IMR-90 (cell line): ENCODE data around the gene SLX4IP. TPM values are rescaled to one million over a fixed set of nuclear protein-coding genes. Genes with fewer than 3 reads are reported as not detected.

Experiments
- ATAC-seq: fragments of 200-7000 bp; cut with Tn5 transposase; 2 replicates; pipeline ENCODE4 v1.9.1; 2020; ENCODE audit warnings: low read depth, mild to moderate bottlenecking, moderate library complexity
- BruUV-seq: library from RNA; stranded (reverse); fragments of 400-500 nt; replicated peaks from 2 replicates; lab custom pipeline; 2021; lab: Mats Ljungman, UMichigan
- CTCF ChIA-PET: fragments of 300-600 bp; formaldehyde crosslinking; extraction: SDS; loops from one replicate; lab custom pipeline; 2021; ENCODE audit warnings: antibody characterized with exemption; lab: Yijun Ruan, JAX
- POLR2A ChIA-PET: fragments of 300-600 bp; sonication (Branson Sonifier 250); formaldehyde crosslinking; loops from one replicate; lab custom pipeline; 2022; ENCODE audit warnings: antibody characterized with exemption; ENCODE audit not compliant: unreplicated experiment; lab: Charles Lee
- DNase-seq: peaks from one replicate; pipeline ENCODE4 v3.0.0; 2013
- H2AFZ ChIP-seq: replicated peaks from 2 replicates; pipeline ENCODE3; 2013; ENCODE audit warnings: low read length, mild to moderate bottlenecking; ENCODE audit not compliant: poor library complexity
- H2AK5ac ChIP-seq: 2 replicates; pipeline ENCODE4 v1.6.1; 2013; ENCODE audit warnings: low read depth, low read length, inconsistent platforms
- H2AK9ac ChIP-seq: replicated peaks from 2 replicates; pipeline ENCODE3; 2013; ENCODE audit warnings: mild to moderate bottlenecking, low read depth, low read length, moderate library complexity; ENCODE audit not compliant: poor library complexity
- H2BK120ac ChIP-seq: 2 replicates; pipeline ENCODE4 v1.6.1; 2013; ENCODE audit warnings: low read depth, low read length, inconsistent platforms
- H2BK15ac ChIP-seq: 3 replicates; pipeline ENCODE4 v1.6.1; 2013; ENCODE audit warnings: low read depth, low read length, inconsistent platforms
- H2BK20ac ChIP-seq: 2 replicates; pipeline ENCODE4 v1.6.1; 2013; ENCODE audit warnings: low read depth, mild to moderate bottlenecking, inconsistent platforms, low read length, moderate library complexity
- H2BK5ac ChIP-seq: 2 replicates; pipeline ENCODE4 v1.6.1; 2013; ENCODE audit warnings: mild to moderate bottlenecking, low read depth, low read length, inconsistent platforms; ENCODE audit not compliant: poor library complexity, severe bottlenecking
- H3K14ac ChIP-seq: replicated peaks from 2 replicates; pipeline ENCODE4 v1.6.1; 2013; ENCODE audit warnings: low read depth, low read length, inconsistent platforms
- H3K18ac ChIP-seq: 2 replicates; pipeline ENCODE4 v1.6.1; 2013; ENCODE audit warnings: low read depth, low read length, control low read depth
- H3K23ac ChIP-seq: 2 replicates; pipeline ENCODE4 v1.6.1; 2013; ENCODE audit warnings: low read depth, low read length, inconsistent platforms
- H3K27ac ChIP-seq: 2 replicates; pipeline ENCODE4 v1.5.1; 2013; ENCODE audit warnings: mild to moderate bottlenecking, control low read depth, low read length; ENCODE audit not compliant: insufficient read depth
- H3K27me3 ChIP-seq: 2 replicates; pipeline ENCODE4 v1.6.1; 2013; ENCODE audit warnings: low read length; ENCODE audit not compliant: control insufficient read depth, insufficient read depth
- H3K36me3 ChIP-seq: 2 replicates; pipeline ENCODE4 v1.6.1; 2013; ENCODE audit warnings: low read length, mixed read lengths; ENCODE audit not compliant: control insufficient read depth, insufficient read depth
- H3K4ac ChIP-seq: 2 replicates; pipeline ENCODE4 v1.6.1; 2013; ENCODE audit warnings: low read depth, low read length, inconsistent platforms
- H3K4me1 ChIP-seq: 2 replicates; pipeline ENCODE4 v1.6.1; 2013; ENCODE audit warnings: low read length, mixed read lengths; ENCODE audit not compliant: control insufficient read depth, insufficient read depth
- H3K4me2 ChIP-seq: 2 replicates; pipeline ENCODE4 v1.6.1; 2013; ENCODE audit warnings: low read depth, mild to moderate bottlenecking, control low read depth, low read length, moderate library complexity
- H3K4me3 ChIP-seq: 2 replicates; pipeline ENCODE4 v1.5.1; 2013; ENCODE audit warnings: low read depth, mild to moderate bottlenecking, control low read depth, low read length, moderate library complexity; ENCODE audit not compliant: insufficient read depth
- H3K56ac ChIP-seq: 2 replicates; pipeline ENCODE4 v1.6.1; 2013; ENCODE audit warnings: low read length, inconsistent platforms; ENCODE audit not compliant: insufficient read depth; ENCODE audit errors: extremely low read depth
- H3K79me1 ChIP-seq, 2 experiments: 2 replicates each; pipeline ENCODE4 v1.6.1; 2013; ENCODE audit warnings: low read length in 2 of 2, inconsistent platforms in 1 of 2, low read depth in 1 of 2
- H3K9ac ChIP-seq: 2 replicates; pipeline ENCODE4 v1.6.1; 2013; ENCODE audit warnings: low read depth, low read length, control low read depth
- H3K9me1 ChIP-seq: 2 replicates; pipeline ENCODE4 v1.6.1; 2013; ENCODE audit warnings: low read length, inconsistent platforms; ENCODE audit not compliant: insufficient read depth
- H3K9me3 ChIP-seq: 2 replicates; pipeline ENCODE4 v1.6.1; 2013; ENCODE audit warnings: low read length; ENCODE audit not compliant: control insufficient read depth, insufficient read depth
- H4K20me1 ChIP-seq: 2 replicates; pipeline ENCODE4 v1.6.1; 2013; ENCODE audit warnings: low read length, inconsistent platforms; ENCODE audit not compliant: insufficient read depth
- H4K5ac ChIP-seq: 2 replicates; pipeline ENCODE4 v1.6.1; 2013; ENCODE audit warnings: mild to moderate bottlenecking, low read depth, low read length, control low read depth
- H4K8ac ChIP-seq, 2 experiments: 2 replicates each; pipeline ENCODE4 v1.6.1; 2013; ENCODE audit warnings: low read depth in 2 of 2, low read length in 2 of 2, control low read depth in 1 of 2, inconsistent platforms in 1 of 2
- H4K91ac ChIP-seq: 2 replicates; pipeline ENCODE4 v1.6.1; 2013; ENCODE audit warnings: low read depth, low read length, inconsistent platforms; ENCODE audit not compliant: insufficient read depth
- BHLHE40 ChIP-seq: fragments of 150-350 bp; IDR thresholded peaks from 2 replicates; pipeline ENCODE4 v1.6.1; 2016; ENCODE audit warnings: mild to moderate bottlenecking, low read depth, low read length
- FOS ChIP-seq: fragments of 150-350 bp; IDR thresholded peaks from 2 replicates; pipeline ENCODE4 v1.6.1; 2016; ENCODE audit warnings: low read depth, low read length
- RAD21 ChIP-seq: IDR thresholded peaks from 2 replicates; pipeline ENCODE4 v1.6.1; 2012; ENCODE audit warnings: low read length, improper control_type of control experiment
- RCOR1 ChIP-seq: IDR thresholded peaks from 2 replicates; pipeline ENCODE4 v1.6.1; 2012; ENCODE audit warnings: mild to moderate bottlenecking, low read length, improper control_type of control experiment; ENCODE audit not compliant: insufficient replicate concordance
- dilution Hi-C: fragments of 300-500 bp; cut with HindIII; formaldehyde crosslinking; loops from one replicate; pipeline ENCODE4 v1.14.3; 2018; ENCODE audit warnings: low sequenced_read_pairs; ENCODE audit not compliant: unreplicated experiment
- in situ Hi-C: fragments of 300-500 bp; cut with MboI; formaldehyde crosslinking; loops from 3 replicates; pipeline ENCODE4 v1.14.3; 2019; ENCODE audit warnings: low sequenced_read_pairs, inconsistent platforms, mixed read lengths
- intact Hi-C: fragments of 100-400 bp; cut with micrococcal nuclease; formaldehyde crosslinking; loops from 2 replicates; pipeline ENCODE4 v1.10.0; 2022
- polyA plus RNA-seq, 3 experiments: library from polyadenylated mRNA; depleted of rRNA; stranded (reverse); fragments of >200 nt; gene quantifications; 2 replicates each; pipeline ENCODE4 v1.2.3, GENCODE V29; 2012; ENCODE audit warnings: low replicate concordance in 1 of 3
- total RNA-seq: library from RNA; depleted of rRNA; stranded (reverse); fragments of >200 nt; gene quantifications from 2 replicates; pipeline ENCODE4 v1.2.3, GENCODE V29; 2012

Gene SLX4IP
- total and polyA plus RNA-seq, 2 of the 4 experiments (the other 2 are of a cell fraction), result 1.3 to 5.9 TPM

GRCh38 chr20:10430000-10430466 lies 5.1 kb upstream of the SLX4IP start:
- peaks cover 2% of the 10 kb centered on the region; the same call in 1 of the 2 replicates for H3K4me1 ChIP-seq
- DNase-seq, result peak; percentile 32
- dilution Hi-C loops, result no loop called here
- no peak overlapping the region for H3K56ac ChIP-seq
- TF ChIP-seq RAD21 (no peak), FOS (no peak), RCOR1 (no peak), BHLHE40 (no peak)
- H3K14ac ChIP-seq, result no peak overlapping the region
- ATAC-seq, result no peak
- peaks cover 30 to 67% of the 10 kb centered on the region in 2 experiments for H3K79me1 ChIP-seq
- H2AK5ac ChIP-seq, result no peak overlapping the region
- no peak overlapping the region for H3K4ac ChIP-seq
- no peak overlapping the region for H2BK20ac ChIP-seq
- H3K27ac ChIP-seq, result no peak overlapping the region
- no peak overlapping the region for H4K91ac ChIP-seq
- H2AK9ac ChIP-seq, result no peak overlapping the region
- POLR2A ChIA-PET, result no interaction called here
- no peak overlapping the region for H2AFZ ChIP-seq
- H3K18ac ChIP-seq, result no peak overlapping the region
- no TSS peak for BruUV-seq
- no peak overlapping the region for H3K4me2 ChIP-seq
- no peak overlapping the region for H2BK15ac ChIP-seq
- H2BK120ac ChIP-seq, result no peak overlapping the region
- H3K9me1 ChIP-seq, result no peaks in the 10 kb centered on the region
- in situ Hi-C loops, result loop anchor here (5.0 kb wide), 1 partner anchor 453 kb away; no protein-coding TSS in a partner anchor
- H4K20me1 ChIP-seq, result peaks cover 8% of the 10 kb centered on the region; the same call in 1 of the 2 replicates
- CTCF ChIA-PET, result interaction anchor here (1.7 kb wide), 1 partner anchor 451 kb away, joined by 6 read pairs; no protein-coding TSS in a partner anchor
- H3K4me3 ChIP-seq, result no peak overlapping the region
- no peak overlapping the region for H4K5ac ChIP-seq
- H3K9me3 ChIP-seq, result no peaks in the 10 kb centered on the region
- H3K27me3 ChIP-seq, result no peaks in the 10 kb centered on the region
- H2BK5ac ChIP-seq, result no peak overlapping the region
- no peak overlapping the region for H3K9ac ChIP-seq
- no peak overlapping the region for H3K23ac ChIP-seq
- intact Hi-C loops, result loop anchor here (10.0 kb wide), 1 partner anchor 1115 kb away; no protein-coding TSS in a partner anchor
- H3K36me3 ChIP-seq, result no peaks in the 10 kb centered on the region
- no peak overlapping the region for H4K8ac ChIP-seq
